ENCODE results near the gene SCYL2. TPM values are rescaled to one million over a fixed set of nuclear protein-coding genes. Genes with fewer than 3 reads are reported as not detected.

Gene SCYL2
- total and polyA plus RNA-seq, 2 experiments from 2014 or later, result 15.0 to 57.5 TPM

GRCh38 chr12:100249941-100250340 lies 17.0 kb upstream of the SCYL2 start:
- DNase-seq (ENCODE audit: low spot score) (no peak), ATAC-seq (no peak)
- Histone ChIP-seq H2AFZ (no peak overlapping the region), H3F3A (replicated peaks; ENCODE audit: low read depth) (no peaks in the 10 kb centered on the region), H4K20me1 (replicated peaks; ENCODE audit: insufficient read depth) (peaks cover 3% of the 10 kb centered on the region; the same call in 1 of the 2 replicates), H3K4me1 (ENCODE audit: insufficient read depth) (no peaks in the 10 kb centered on the region), H3K4me3 (no peak overlapping the region), H3K27me3 (ENCODE audit: insufficient read depth) (no peaks in the 10 kb centered on the region), H3K79me2 (replicated peaks; ENCODE audit: insufficient read depth) (no peaks in the 10 kb centered on the region), H3K4me2 (no peak overlapping the region), H3K9me2 (ENCODE audit: insufficient read depth) (no peaks in the 10 kb centered on the region), H3K27ac (ENCODE audit: low read depth) (no peak overlapping the region), H3K36me3 (ENCODE audit: insufficient read depth) (no peaks in the 10 kb centered on the region)
- H3K9me3 Mint-ChIP-seq, result no peaks in the 10 kb centered on the region
- H3K4me1 Mint-ChIP-seq, result no peaks in the 10 kb centered on the region
- H3K36me3 Mint-ChIP-seq (ENCODE audit: low read depth), result no peaks in the 10 kb centered on the region
- no peaks in the 10 kb centered on the region for H3K27me3 Mint-ChIP-seq (ENCODE audit: insufficient read depth, low read depth, poor library complexity)
- no peak overlapping the region for H3K4me3 Mint-ChIP-seq
- TF ChIP-seq JUNB (IDR thresholded peaks at IDR 0.05; ENCODE audit: unreplicated experiment), result no peak
- TF ChIP-seq REST (IDR thresholded peaks at IDR 0.05; ENCODE audit: unreplicated experiment), result no peak
- no peak for TF ChIP-seq STAT1 (IDR thresholded peaks at IDR 0.05; ENCODE audit: unreplicated experiment)
- no peak for TF ChIP-seq ZNF331 (CRISPR knock-in tag; IDR thresholded peaks at IDR 0.05; ENCODE audit: low read depth)
- TF ChIP-seq EZH2 (IDR thresholded peaks at IDR 0.05; ENCODE audit: low read depth, unreplicated experiment), result no peak
- TF ChIP-seq ETS1 (IDR thresholded peaks at IDR 0.05), result no peak
- no peak for TF ChIP-seq CREB1 (CRISPR knock-in tag; IDR thresholded peaks at IDR 0.05; ENCODE audit: low read depth)
- no peak overlapping the region for H3K27ac Mint-ChIP-seq

- Mint-ChIP-seq H3K9me3 (no peaks in the 10 kb centered on the region), H3K4me3 (no peak overlapping the region), H3K27me3 (ENCODE audit: insufficient read depth, low read depth, poor library complexity) (no peaks in the 10 kb centered on the region), H3K27ac (no peak overlapping the region), H3K4me1 (no peaks in the 10 kb centered on the region), H3K36me3 (ENCODE audit: low read depth) (no peaks in the 10 kb centered on the region)
- Histone ChIP-seq H3K27me3 (ENCODE audit: insufficient read depth) (no peaks in the 10 kb centered on the region), H2AFZ (no peak overlapping the region), H3K79me2 (replicated peaks; ENCODE audit: insufficient read depth) (no peaks in the 10 kb centered on the region), H3K36me3 (ENCODE audit: insufficient read depth) (no peaks in the 10 kb centered on the region), H3K4me2 (no peak overlapping the region), H3K9me2 (ENCODE audit: insufficient read depth) (no peaks in the 10 kb centered on the region), H3K4me3 (no peak overlapping the region), H3K27ac (ENCODE audit: low read depth) (no peak overlapping the region), H3F3A (replicated peaks; ENCODE audit: low read depth) (no peaks in the 10 kb centered on the region), H4K20me1 (replicated peaks; ENCODE audit: insufficient read depth) (peaks cover 3% of the 10 kb centered on the region; the same call in 1 of the 2 replicates), H3K4me1 (ENCODE audit: insufficient read depth) (no peaks in the 10 kb centered on the region)
- no peak for ATAC-seq
- no peak for DNase-seq (ENCODE audit: low spot score)
- TF ChIP-seq STAT1 (IDR thresholded peaks at IDR 0.05; ENCODE audit: unreplicated experiment) (no peak), CTCF (conservative IDR thresholded peaks at IDR 0.05; ENCODE audit: low read depth in 2 of 2) (no peak), POLR2AphosphoS5 (IDR thresholded peaks at IDR 0.05; ENCODE audit: low read depth) (no peak), ZNF331 (CRISPR knock-in tag; IDR thresholded peaks at IDR 0.05; ENCODE audit: low read depth) (no peak), CREB1 (CRISPR knock-in tag; IDR thresholded peaks at IDR 0.05; ENCODE audit: low read depth) (no peak), REST (IDR thresholded peaks at IDR 0.05; ENCODE audit: unreplicated experiment) (no peak), EZH2 (IDR thresholded peaks at IDR 0.05; ENCODE audit: low read depth, unreplicated experiment) (no peak)
Observed at GRCh38 chr12:100251917-100252316, 15.1 kb upstream of the SCYL2 start.

Data from GM23338 (cell line).